AG04450 (cell line): Measurements from ENCODE around the gene LPIN1. TPM values are rescaled to one million over a fixed set of nuclear protein-coding genes. Genes with fewer than 3 reads are reported as not detected.
"Not testable (repeated sequence)": the region's sequence is repeated elsewhere in the genome, so short reads cannot be mapped to it uniquely, and the experiment has no call there.

Experiments used
- CTCF ChIA-PET: fragments of 300-600, 350-600 bp; formaldehyde crosslinking; extraction: SDS; loops from one replicate; lab custom pipeline; 2022; ENCODE audit warnings: antibody characterized with exemption, inconsistent platforms; lab: Charles Lee
- POLR2A ChIA-PET: fragments of 350-600 bp; formaldehyde crosslinking; extraction: SDS; loops from one replicate; lab custom pipeline; 2021; ENCODE audit warnings: antibody characterized with exemption, inconsistent platforms; lab: Yijun Ruan, JAX
- DNase-seq: peaks from one replicate; pipeline ENCODE4 v3.0.0-alpha.2; 2011; ENCODE audit warnings: low read depth, low spot score
- H3K27ac ChIP-seq: one replicate; pipeline ENCODE4 v1.5.1; 2012; ENCODE audit warnings: low read depth, low read length, control low read depth
- H3K27me3 ChIP-seq: one replicate; pipeline ENCODE4 v1.6.0; 2012; ENCODE audit warnings: low read length; ENCODE audit not compliant: control insufficient read depth, insufficient read depth
- H3K4me3 ChIP-seq: 2 replicates; pipeline ENCODE4 v1.5.1; 2011; ENCODE audit warnings: mild to moderate bottlenecking, low read depth, low read length, control low read depth
- H3K9me3 ChIP-seq: 2 replicates; pipeline ENCODE4 v1.5.1; 2012; ENCODE audit warnings: low read length; ENCODE audit not compliant: control insufficient read depth, insufficient read depth
- CTCF ChIP-seq: IDR thresholded peaks from 2 replicates; pipeline ENCODE4 v1.5.1; 2011; ENCODE audit warnings: low read depth, low read length, control low read depth, inconsistent platforms
- polyA plus RNA-seq: library from polyadenylated mRNA; depleted of rRNA; stranded (reverse); fragments of >200 nt; gene quantifications from 2 replicates; pipeline ENCODE4 v1.2.3, GENCODE V29; 2011

Gene LPIN1
- polyA plus RNA-seq, 1 experiment: 40.5 TPM

DNA sequence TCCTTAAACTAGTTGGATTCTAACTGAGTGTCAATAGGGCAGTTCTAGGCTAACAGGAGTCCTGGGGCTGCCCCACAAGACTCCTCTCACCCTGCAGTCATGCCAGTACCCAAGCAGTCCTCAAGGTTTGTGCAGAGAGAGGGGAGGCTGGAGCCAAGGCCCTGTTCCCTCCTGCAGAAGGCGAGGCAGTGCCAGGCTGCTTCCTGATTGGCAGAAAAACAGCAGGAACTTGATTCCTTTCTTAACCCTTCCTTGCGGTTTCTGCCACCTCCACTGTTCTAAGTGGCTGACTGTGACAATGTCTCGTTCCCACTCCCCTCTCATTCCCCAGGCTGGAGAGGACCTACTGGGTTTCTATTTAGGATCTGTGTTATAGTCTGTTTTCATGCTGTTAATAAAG, 75.3 kb downstream of the LPIN1 start:
- H3K27ac ChIP-seq: no peak overlapping the region
- no peak for TF ChIP-seq CTCF
- no peak overlapping the region for H3K4me3 ChIP-seq
- ChIA-PET POLR2A (no interaction called here), CTCF (no interaction called here)
- H3K9me3 ChIP-seq: no peaks in the 10 kb centered on the region
- no peak for DNase-seq
- no peaks in the 10 kb centered on the region for H3K27me3 ChIP-seq

- H3K4me3 ChIP-seq, H3K27me3 ChIP-seq, DNase-seq, POLR2A ChIA-PET, CTCF ChIA-PET, H3K9me3 ChIP-seq, H3K27ac ChIP-seq: not testable (repeated sequence)
Observed at GRCh38 chr2:11822359-11822745, 75.9 kb downstream of the LPIN1 start.

GRCh38 chr2:11822746-11823451, 76.5 kb downstream of the LPIN1 start:
- no peaks in the 10 kb centered on the region for H3K27me3 ChIP-seq
- no peaks in the 10 kb centered on the region for H3K9me3 ChIP-seq
- DNase-seq: no peak
- H3K27ac ChIP-seq: no peak overlapping the region
- ChIA-PET CTCF (no interaction called here), POLR2A (no interaction called here)
- no peak for TF ChIP-seq CTCF
- H3K4me3 ChIP-seq: no peak overlapping the region

DNA sequence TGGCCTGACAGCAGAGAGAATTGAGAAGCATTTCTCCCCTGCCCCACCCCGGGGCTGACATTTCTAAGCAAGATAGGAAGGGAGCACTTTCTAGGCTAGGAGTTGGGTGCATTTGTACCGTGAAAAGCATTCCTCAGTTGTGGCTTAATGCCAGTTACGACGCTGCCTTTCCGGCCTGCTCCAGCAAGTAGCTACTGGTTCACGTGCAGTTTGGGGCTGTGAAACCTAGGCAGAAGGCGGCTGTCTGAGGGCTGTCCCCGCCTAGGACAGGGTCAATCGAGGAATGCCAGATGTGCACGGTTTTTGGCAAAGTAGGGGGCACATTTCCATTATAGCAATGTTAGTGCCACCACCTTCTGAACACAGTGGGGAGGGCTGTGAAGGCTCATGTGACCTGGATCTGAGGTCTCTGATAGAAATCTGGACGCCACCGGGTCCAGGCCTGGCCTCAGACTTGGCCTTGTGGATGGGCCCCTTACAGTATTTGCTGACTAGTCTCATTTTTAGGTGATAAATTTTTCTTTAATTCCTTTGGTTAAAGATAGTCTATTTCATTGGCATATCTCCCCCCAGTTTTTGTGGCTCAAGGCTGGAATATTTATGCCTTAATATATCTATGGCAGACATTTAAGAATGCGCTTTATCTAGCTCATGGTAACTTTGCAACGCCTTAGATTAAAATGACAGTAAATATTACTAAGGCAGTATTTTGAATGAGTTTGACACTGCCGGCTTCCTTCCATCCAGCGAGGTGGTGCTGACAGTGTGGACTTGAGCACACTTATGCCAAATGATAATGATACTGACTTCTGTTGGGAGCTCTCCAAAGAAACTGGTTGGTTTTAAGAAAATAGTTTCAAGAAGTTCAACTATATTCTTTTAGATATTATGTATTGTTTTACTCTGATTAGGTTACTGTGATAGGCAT, 78.7 kb downstream of the LPIN1 start:
- no peaks in the 10 kb centered on the region for H3K27me3 ChIP-seq
- ChIA-PET POLR2A (no interaction called here), CTCF (interaction anchor here (3.3 kb wide), 1 partner anchor 1182 kb away, joined by 10 read pairs; no protein-coding TSS in a partner anchor)
- no peak overlapping the region for H3K27ac ChIP-seq
- no peak for TF ChIP-seq CTCF
- H3K4me3 ChIP-seq: no peak overlapping the region
- H3K9me3 ChIP-seq: no peaks in the 10 kb centered on the region
- no peak for DNase-seq

- CTCF ChIA-PET: interaction anchor here (2.5 to 3.3 kb wide), 2 partner anchors 893 to 1179 kb away, joined by 10 read pairs; no protein-coding TSS in a partner anchor
Observed at GRCh38 chr2:11827547-11827946, 81.1 kb downstream of the LPIN1 start.

More at GRCh38 chr2:11827547-11827946, 81.1 kb downstream of the LPIN1 start:
- Histone ChIP-seq H3K4me3 (no peak overlapping the region), H3K27ac (no peak overlapping the region), H3K27me3 (no peaks in the 10 kb centered on the region), H3K9me3 (no peaks in the 10 kb centered on the region)
- POLR2A ChIA-PET: no interaction called here
- no peak for DNase-seq
- no peak for TF ChIP-seq CTCF
